NCI-H2107 treated with DMSO at 0.1 percent for 48 hours (cell line): ENCODE results near the gene GTPBP3.

Experiments used
- DNase-seq: peaks from one replicate; lab custom pipeline; 2025; ENCODE audit not compliant: unreplicated experiment; lab: John Stamatoyannopoulos, UW

GTPBP3 gene

GRCh38 chr19:17327654-17328516, 9.5 kb upstream of the GTPBP3 start:
- no peak for DNase-seq

- no peak for DNase-seq
These were observed 8.6 kb upstream of the GTPBP3 start for GRCh38 chr19:17328517-17329365.

GRCh38 chr19:17329366-17330261, 7.7 kb upstream of the GTPBP3 start:
- DNase-seq, result no peak

GRCh38 chr19:17330262-17331044, 6.9 kb upstream of the GTPBP3 start:
- no peak for DNase-seq

- DNase-seq, result peak; percentile 20
These were observed 6.3 kb upstream of the GTPBP3 start for GRCh38 chr19:17331045-17331558.

GRCh38 chr19:17332360-17332676, 5.0 kb upstream of the GTPBP3 start:
- no peak for DNase-seq

- DNase-seq, result peak; percentile 0
These were observed 4.4 kb upstream of the GTPBP3 start for GRCh38 chr19:17332677-17333581.

GRCh38 chr19:17333611-17334413, 3.5 kb upstream of the GTPBP3 start:
- DNase-seq, result peak; percentile 78

- DNase-seq, result peak; percentile 93
These were observed 2.6 kb upstream of the GTPBP3 start, which contains the start of gene ANO8 for GRCh38 chr19:17334414-17335409. ANO8 (minus strand) TSS chr19:17334855; CDS start chr19:17334670, 185 bp downstream.

- DNase-seq, result no peak
These were observed 1.8 kb upstream of the GTPBP3 start for GRCh38 chr19:17335575-17335974.

GRCh38 chr19:17337675-17338432, 501 bp downstream of the GTPBP3 start:
- no peak for DNase-seq

GRCh38 chr19:17338433-17339078, 1.2 kb downstream of the GTPBP3 start:
- no peak for DNase-seq

GRCh38 chr19:17339088-17339741, 1.9 kb downstream of the GTPBP3 start:
- no peak for DNase-seq

- no peak for DNase-seq
These were observed 3.0 kb downstream of the GTPBP3 start for GRCh38 chr19:17340302-17340870.

- DNase-seq, result no peak
These were observed 3.6 kb downstream of the GTPBP3 start for GRCh38 chr19:17340871-17341357.
